ENCODE results near the gene SPATA20.
A peak's percentile ranks its signal among the peaks of the same experiment; 100 is the strongest.

The SPATA20 gene

GRCh38 chr17:50541402-50541715 is 5.6 kb upstream of the SPATA20 start:
- no peak for DNase-seq

GRCh38 chr17:50541716-50542688 is 5.0 kb upstream of the SPATA20 start:
- DNase-seq: peak; percentile 57

GRCh38 chr17:50542795-50543774 is 3.9 kb upstream of the SPATA20 start:
- no peak for DNase-seq

GRCh38 chr17:50544516-50544915 is 2.5 kb upstream of the SPATA20 start:
- DNase-seq: peak; percentile 14

GRCh38 chr17:50545311-50545710 is 1.7 kb upstream of the SPATA20 start:
- no peak for DNase-seq

- DNase-seq: no peak
Measured at GRCh38 chr17:50546701-50547034, 306 bp upstream of the SPATA20 start.

GRCh38 chr17:50547736-50548083 is 736 bp downstream of the SPATA20 start:
- no peak for DNase-seq

GRCh38 chr17:50548831-50549230 is 1.9 kb downstream of the SPATA20 start:
- DNase-seq: no peak

GRCh38 chr17:50549256-50549941 is 2.4 kb downstream of the SPATA20 start:
- no peak for DNase-seq

GRCh38 chr17:50549969-50550368 is 3.0 kb downstream of the SPATA20 start:
- DNase-seq: no peak

GRCh38 chr17:50550661-50551432 is 3.9 kb downstream of the SPATA20 start:
- DNase-seq: peak; percentile 4

- no peak for DNase-seq
Measured at GRCh38 chr17:50551433-50551815, 4.5 kb downstream of the SPATA20 start.

- DNase-seq: no peak
Measured at GRCh38 chr17:50551884-50552283, 4.9 kb downstream of the SPATA20 start.

- DNase-seq: no peak
Measured at GRCh38 chr17:50554201-50554600, 7.2 kb downstream of the SPATA20 start.

GRCh38 chr17:50556803-50557202 is 9.8 kb downstream of the SPATA20 start:
- no peak for DNase-seq

GRCh38 chr17:50557630-50558029 is 10.7 kb downstream of the SPATA20 start:
- no peak for DNase-seq

- no peak for DNase-seq
Measured at GRCh38 chr17:50558091-50558490, 11.1 kb downstream of the SPATA20 start.

GRCh38 chr17:50558581-50558940 is 11.6 kb downstream of the SPATA20 start:
- DNase-seq: no peak

GRCh38 chr17:50558941-50559614 is 12.1 kb downstream of the SPATA20 start:
- peak; percentile 35 for DNase-seq

GRCh38 chr17:50559674-50560184 is 12.8 kb downstream of the SPATA20 start:
- DNase-seq: peak; percentile 41

GRCh38 chr17:50560185-50560824 is 13.3 kb downstream of the SPATA20 start, which contains the start of gene CACNA1G:
TSS of gene CACNA1G (plus strand) at chr17:50560715. CDS start at chr17:50561460, 745 bp downstream.
- DNase-seq: peak; percentile 78
